Vagina (tissue), 2 donors: ENCODE measurements around the gene ZNF282. TPM values are rescaled to one million over a fixed set of nuclear protein-coding genes. Genes with fewer than 3 reads are reported as not detected.

ENCODE experiments used
- DNase-seq, 2 donors: peaks; one replicate each; pipeline ENCODE4 v3.0.0-alpha.2; 2017; ENCODE audit errors: extremely low spot score in 2 of 2
- H3K27ac ChIP-seq: fragments of 200-600 bp; sonication (generic); one replicate; pipeline ENCODE4 v1.5.1; 2019
- H3K27me3 ChIP-seq: fragments of 200-600 bp; sonication (generic); one replicate; pipeline ENCODE4 v1.5.1; 2019
- H3K36me3 ChIP-seq, 2 donors: fragments of 200-600 bp; sonication (generic); one replicate each; pipeline ENCODE4 v1.5.1; 2017 to 2019
- H3K4me1 ChIP-seq: fragments of 200-600 bp; sonication (generic); one replicate; pipeline ENCODE4 v1.5.1; 2019
- H3K4me3 ChIP-seq, 2 donors: fragments of 200-600 bp; sonication (generic); 1 replicate in 1 of 2; 2 replicates in 1 of 2; pipeline ENCODE4 v1.5.1; 2016 to 2019
- H3K9me3 ChIP-seq: fragments of 200-600 bp; sonication (generic); one replicate; pipeline ENCODE4 v1.5.1; 2019
- POLR2A ChIP-seq, 2 donors: fragments of 450-650 bp; IDR thresholded peaks; one replicate each; pipeline ENCODE4 v1.6.1; 2017; ENCODE audit warnings: antibody characterized with exemption in 2 of 2, mild to moderate bottlenecking in 2 of 2, moderate library complexity in 2 of 2
- POLR2AphosphoS5 ChIP-seq, 2 donors: sonication (generic); formaldehyde crosslinking; IDR thresholded peaks; one replicate each; pipeline ENCODE4 v1.9.0; 2017; ENCODE audit warnings: antibody characterized with exemption in 2 of 2, mild to moderate bottlenecking in 2 of 2, low read depth in 1 of 2; ENCODE audit not compliant: insufficient read depth in 1 of 2
- intact Hi-C: fragments of 100-400 bp; cut with DNase I; formaldehyde crosslinking; loops from one replicate; pipeline ENCODE4 v1.15.1; 2023
- total RNA-seq: library from RNA; depleted of rRNA; stranded (reverse); fragments of >200 nt; gene quantifications from one replicate; pipeline ENCODE4 v1.2.3, GENCODE V29; 2016
- TF ChIP-seq, protein P1 (sequence below), 3 experiments: fragments of 450-650 bp in 2 of 3; fragments of 200-600 bp in 1 of 3; sonication (generic) in 1 of 3; IDR thresholded peaks; one replicate each; pipeline ENCODE4 v1.5.1; 2017 to 2019; ENCODE audit warnings: antibody characterized with exemption in 3 of 3, mild to moderate bottlenecking in 2 of 3, moderate library complexity in 2 of 3

The ZNF282 gene
- total RNA-seq, 1 donor from 2014 or later = 17.9 TPM

DNA sequence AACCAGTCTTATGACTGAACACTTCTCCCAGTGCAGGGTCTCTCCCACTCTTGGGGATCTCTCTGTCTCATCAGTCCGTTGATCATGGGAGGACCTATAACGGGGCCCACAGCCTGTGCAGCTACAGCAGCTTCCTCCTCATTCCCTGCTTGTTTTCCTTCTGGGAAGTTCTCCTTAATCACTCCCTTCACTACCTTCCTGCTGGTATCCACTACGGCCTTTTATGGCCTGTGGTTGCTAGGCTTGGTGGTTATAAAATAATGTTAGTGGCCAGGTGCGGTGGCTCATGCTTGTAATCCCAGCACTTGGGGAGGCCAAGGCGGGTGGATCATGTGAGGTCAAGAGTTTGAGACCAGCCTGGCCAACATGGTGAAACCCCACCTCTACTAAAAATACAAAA is 3.5 kb upstream of the ZNF282 start:
- Histone ChIP-seq H3K27ac (no peak overlapping the region), H3K4me1 (peaks cover 15% of the 10 kb centered on the region), H3K9me3 (no peaks in the 10 kb centered on the region), H3K4me3 (no peak overlapping the region), H3K27me3 (no peaks in the 10 kb centered on the region), H3K36me3 (no peaks in the 10 kb centered on the region)
- intact Hi-C loops = no loop called here
- TF ChIP-seq POLR2A (IDR thresholded peaks at IDR 0.05) = no peak
- no peak for TF ChIP-seq POLR2AphosphoS5 (IDR thresholded peaks at IDR 0.05; ENCODE audit: insufficient read depth in 1 of 2, low read depth in 1 of 2)
- DNase-seq = no peak

DNA sequence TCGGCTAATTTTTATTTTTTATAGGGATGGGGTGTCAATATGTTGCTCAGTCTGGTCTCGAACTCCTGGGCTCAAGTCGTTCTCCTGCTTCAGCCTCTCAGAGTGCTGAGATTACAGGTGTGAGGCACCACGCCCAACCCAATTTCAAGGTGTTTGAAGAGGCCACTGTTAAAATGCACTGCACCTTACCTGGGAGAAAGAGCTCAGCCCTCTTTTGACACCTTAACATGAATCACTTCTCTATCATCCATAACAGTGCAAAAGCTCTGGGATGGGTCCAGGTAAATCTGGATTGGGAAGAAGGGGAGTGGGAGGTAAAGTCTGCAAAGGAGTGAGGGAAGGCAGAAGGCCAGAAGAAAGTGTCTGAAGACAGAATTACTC is 557 bp upstream of the ZNF282 start:
- Histone ChIP-seq H3K36me3 (peaks cover 0 to 14% of the 10 kb centered on the region in 2 donors), H3K9me3 (no peaks in the 10 kb centered on the region), H3K4me1 (peaks cover 26% of the 10 kb centered on the region), H3K27me3 (no peaks in the 10 kb centered on the region), H3K27ac (peak overlapping the region; percentile 90), H3K4me3 (peak overlapping the region; percentile 80 to 99)
- no peak for DNase-seq
- TF ChIP-seq POLR2AphosphoS5 (IDR thresholded peaks at IDR 0.05; ENCODE audit: insufficient read depth in 1 of 2, low read depth in 1 of 2) = no peak
- TF ChIP-seq, protein P1, sequence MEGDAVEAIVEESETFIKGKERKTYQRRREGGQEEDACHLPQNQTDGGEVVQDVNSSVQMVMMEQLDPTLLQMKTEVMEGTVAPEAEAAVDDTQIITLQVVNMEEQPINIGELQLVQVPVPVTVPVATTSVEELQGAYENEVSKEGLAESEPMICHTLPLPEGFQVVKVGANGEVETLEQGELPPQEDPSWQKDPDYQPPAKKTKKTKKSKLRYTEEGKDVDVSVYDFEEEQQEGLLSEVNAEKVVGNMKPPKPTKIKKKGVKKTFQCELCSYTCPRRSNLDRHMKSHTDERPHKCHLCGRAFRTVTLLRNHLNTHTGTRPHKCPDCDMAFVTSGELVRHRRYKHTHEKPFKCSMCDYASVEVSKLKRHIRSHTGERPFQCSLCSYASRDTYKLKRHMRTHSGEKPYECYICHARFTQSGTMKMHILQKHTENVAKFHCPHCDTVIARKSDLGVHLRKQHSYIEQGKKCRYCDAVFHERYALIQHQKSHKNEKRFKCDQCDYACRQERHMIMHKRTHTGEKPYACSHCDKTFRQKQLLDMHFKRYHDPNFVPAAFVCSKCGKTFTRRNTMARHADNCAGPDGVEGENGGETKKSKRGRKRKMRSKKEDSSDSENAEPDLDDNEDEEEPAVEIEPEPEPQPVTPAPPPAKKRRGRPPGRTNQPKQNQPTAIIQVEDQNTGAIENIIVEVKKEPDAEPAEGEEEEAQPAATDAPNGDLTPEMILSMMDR (IDR thresholded peaks at IDR 0.05) = no peak
- TF ChIP-seq POLR2A (IDR thresholded peaks at IDR 0.05) = no peak
- intact Hi-C loops = no loop called here

DNA sequence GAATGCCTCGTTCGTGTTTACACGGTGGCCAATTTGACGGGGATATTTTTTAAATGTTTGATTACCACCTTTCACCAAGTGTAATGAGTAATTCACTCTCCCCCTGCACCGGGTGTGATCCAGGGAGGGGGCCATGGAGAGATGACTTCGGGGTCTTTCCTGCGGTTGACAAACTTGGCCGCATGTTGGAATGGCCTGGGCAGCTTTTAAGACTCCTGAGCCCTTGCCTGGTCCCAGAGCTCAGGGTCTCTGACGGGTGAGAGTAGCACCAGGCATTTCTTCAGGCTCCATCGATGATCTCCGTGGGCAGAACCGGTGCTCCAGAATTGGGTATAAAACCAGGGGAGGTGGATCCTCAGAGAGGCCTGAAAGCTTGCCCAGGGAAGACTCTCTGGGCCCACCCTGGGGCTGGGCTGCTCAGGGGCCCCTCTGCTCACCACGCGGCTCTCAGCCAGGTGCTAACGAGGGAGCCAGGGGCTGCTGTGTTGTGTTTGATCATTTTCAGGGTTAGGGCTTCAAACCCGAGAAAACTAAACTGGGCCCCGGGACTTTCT is 882 bp downstream of the ZNF282 start:
- no peak for DNase-seq
- intact Hi-C loops = no loop called here

DNA sequence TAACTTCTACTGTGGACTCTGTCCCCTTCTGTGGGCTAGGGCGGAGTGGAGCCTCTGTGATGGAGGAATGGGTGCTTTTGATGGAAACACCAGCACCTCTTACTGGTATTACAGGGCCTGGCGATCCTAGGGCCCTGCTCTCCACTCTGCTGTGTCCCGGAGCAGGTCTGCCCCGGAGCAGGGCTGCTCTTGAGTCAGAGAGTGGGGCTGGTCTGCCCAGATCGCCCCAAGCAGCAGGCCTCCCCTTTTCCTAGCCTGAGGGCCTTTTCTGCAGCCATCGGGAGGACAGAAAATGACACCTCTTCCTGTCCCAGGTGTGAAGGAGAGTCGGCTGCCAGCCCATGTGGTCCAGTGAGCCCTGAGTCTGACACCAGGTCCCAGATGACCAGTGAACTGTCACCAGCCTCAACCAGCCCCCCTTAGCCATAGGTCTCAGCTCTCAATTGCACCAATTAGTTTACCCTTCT is 1.4 kb downstream of the ZNF282 start:
- intact Hi-C loops = no loop called here
- peaks cover 0 to 34% of the 10 kb centered on the region in 2 donors for H3K36me3 ChIP-seq
- peaks cover 26% of the 10 kb centered on the region for H3K4me1 ChIP-seq
- DNase-seq = no peak
- H3K27me3 ChIP-seq = no peaks in the 10 kb centered on the region
- TF ChIP-seq POLR2AphosphoS5 (IDR thresholded peaks at IDR 0.05; ENCODE audit: insufficient read depth in 1 of 2, low read depth in 1 of 2) = no peak
- TF ChIP-seq POLR2A (IDR thresholded peaks at IDR 0.05) = no peak
- TF ChIP-seq, protein P1 (IDR thresholded peaks at IDR 0.05) = no peak
- H3K9me3 ChIP-seq = no peaks in the 10 kb centered on the region
- peak overlapping the region; percentile 80 to 99 for H3K4me3 ChIP-seq
- peak overlapping the region; percentile 90 for H3K27ac ChIP-seq

More for the DNA sequence above, 882 bp downstream of the ZNF282 start:
- H3K4me3 ChIP-seq = peak overlapping the region; percentile 80 to 99
- H3K27ac ChIP-seq = peak overlapping the region; percentile 90
- TF ChIP-seq POLR2A (IDR thresholded peaks at IDR 0.05) (no peak), POLR2AphosphoS5 (IDR thresholded peaks at IDR 0.05; ENCODE audit: insufficient read depth in 1 of 2, low read depth in 1 of 2) (no peak)
- peaks cover 26% of the 10 kb centered on the region for H3K4me1 ChIP-seq
- H3K9me3 ChIP-seq = no peaks in the 10 kb centered on the region
- H3K27me3 ChIP-seq = no peaks in the 10 kb centered on the region
- H3K36me3 ChIP-seq = peaks cover 0 to 28% of the 10 kb centered on the region in 2 donors

DNA sequence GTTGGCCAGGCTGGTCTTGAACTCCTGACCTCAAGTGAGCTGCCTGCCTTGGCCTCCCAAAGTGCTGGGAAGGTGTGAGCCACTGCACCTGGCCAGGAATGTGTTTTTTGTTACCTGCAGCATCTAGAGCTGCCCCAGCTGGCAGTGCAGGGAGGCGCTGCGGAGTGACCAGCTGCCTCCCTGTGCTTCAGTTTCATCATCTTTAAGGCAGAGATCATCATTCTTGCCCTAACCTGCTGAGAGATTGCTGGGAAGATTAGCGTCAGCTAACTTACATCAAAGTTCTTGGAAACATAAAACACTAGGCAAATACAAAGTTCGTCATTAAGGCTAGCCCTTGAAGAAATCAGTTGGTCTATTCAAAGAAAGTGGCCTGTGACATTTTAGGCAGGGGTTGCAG is 2.3 kb downstream of the ZNF282 start:
- DNase-seq = no peak
- TF ChIP-seq, protein P1 (IDR thresholded peaks at IDR 0.05) = no peak
- TF ChIP-seq POLR2AphosphoS5 (IDR thresholded peaks at IDR 0.05; ENCODE audit: insufficient read depth in 1 of 2, low read depth in 1 of 2) = no peak
- no peak for TF ChIP-seq POLR2A (IDR thresholded peaks at IDR 0.05)
- Histone ChIP-seq H3K27ac (no peak overlapping the region), H3K4me3 (no peak overlapping the region), H3K36me3 (peaks cover 0 to 43% of the 10 kb centered on the region in 2 donors), H3K9me3 (no peaks in the 10 kb centered on the region), H3K27me3 (no peaks in the 10 kb centered on the region), H3K4me1 (peaks cover 26% of the 10 kb centered on the region)
- intact Hi-C loops = no loop called here

DNA sequence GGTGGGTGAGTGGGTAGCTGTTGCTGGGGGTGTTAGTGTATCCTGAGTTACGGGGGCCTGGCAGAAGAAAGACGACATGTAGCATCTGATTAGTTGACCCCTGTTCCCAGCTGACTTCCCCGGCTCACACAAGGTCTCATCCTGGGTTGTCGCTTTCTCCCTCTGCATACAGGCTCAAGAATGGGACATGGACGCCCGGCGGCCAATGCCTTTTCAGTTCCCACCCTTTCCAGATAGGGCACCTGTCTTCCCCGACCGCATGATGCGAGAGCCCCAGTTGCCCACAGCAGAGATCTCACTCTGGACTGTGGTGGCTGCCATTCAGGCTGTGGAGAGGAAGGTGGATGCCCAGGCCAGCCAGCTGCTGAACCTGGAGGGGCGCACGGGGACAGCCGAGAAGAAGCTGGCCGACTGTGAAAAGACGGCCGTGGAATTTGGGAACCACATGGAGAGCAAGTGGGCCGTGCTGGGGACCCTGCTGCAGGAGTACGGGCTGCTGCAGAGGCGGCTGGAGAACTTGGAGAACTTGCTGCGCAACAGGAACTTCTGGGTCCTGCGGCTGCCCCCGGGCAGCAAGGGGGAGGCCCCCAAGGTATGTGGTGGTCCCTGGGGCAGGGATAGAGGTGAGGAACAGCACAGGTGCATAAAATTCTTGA is 2.9 kb downstream of the ZNF282 start:
- H3K27me3 ChIP-seq = no peaks in the 10 kb centered on the region
- TF ChIP-seq, protein P1 (IDR thresholded peaks at IDR 0.05) = no peak
- TF ChIP-seq POLR2A (IDR thresholded peaks at IDR 0.05) (no peak), POLR2AphosphoS5 (IDR thresholded peaks at IDR 0.05; ENCODE audit: insufficient read depth in 1 of 2, low read depth in 1 of 2) (no peak)
- H3K4me1 ChIP-seq = peaks cover 26% of the 10 kb centered on the region
- intact Hi-C loops = no loop called here
- peaks cover 0 to 49% of the 10 kb centered on the region in 2 donors for H3K36me3 ChIP-seq
- H3K9me3 ChIP-seq = no peaks in the 10 kb centered on the region
- H3K27ac ChIP-seq = no peak overlapping the region
- no peak overlapping the region for H3K4me3 ChIP-seq
- DNase-seq = no peak
